Smooth muscle cell (in vitro differentiated cells): ENCODE results near the gene ENDOU. TPM values are rescaled to one million over a fixed set of nuclear protein-coding genes. Genes with fewer than 3 reads are reported as not detected.
A peak's percentile ranks its signal among the peaks of the same experiment; 100 is the strongest.

Experiments used
- DNase-seq: peaks from one replicate; lab custom pipeline; 2025; ENCODE audit not compliant: unreplicated experiment; lab: John Stamatoyannopoulos, UW
- H2AFZ ChIP-seq: fragments of 200-600 bp; sonication (generic); 2 replicates; pipeline ENCODE4 v1.6.0; 2016; ENCODE audit warnings: antibody characterized with exemption, low read depth, mild to moderate bottlenecking
- H3F3A ChIP-seq: fragments of 200-600 bp; sonication (generic); 2 replicates; pipeline ENCODE4 v1.6.0; 2017; ENCODE audit warnings: antibody characterized with exemption, low read depth
- H3K27ac ChIP-seq: fragments of 200-600 bp; sonication (generic); 2 replicates; pipeline ENCODE4 v1.5.1; 2016; ENCODE audit warnings: low read depth, mild to moderate bottlenecking
- H3K27me3 ChIP-seq: fragments of 200-600 bp; sonication (generic); 2 replicates; pipeline ENCODE4 v1.6.1; 2016; ENCODE audit warnings: low read depth, mild to moderate bottlenecking
- H3K36me3 ChIP-seq: fragments of 200-600 bp; sonication (generic); 2 replicates; pipeline ENCODE4 v1.5.1; 2016; ENCODE audit warnings: low read depth
- H3K4me1 ChIP-seq: fragments of 200-600 bp; sonication (generic); 2 replicates; pipeline ENCODE4 v1.5.1; 2016; ENCODE audit warnings: low read depth
- H3K4me2 ChIP-seq: fragments of 200-600 bp; sonication (generic); 2 replicates; pipeline ENCODE4 v1.6.0; 2016; ENCODE audit warnings: mild to moderate bottlenecking
- H3K4me3 ChIP-seq: fragments of 200-600 bp; sonication (generic); 2 replicates; pipeline ENCODE4 v1.5.1; 2016; ENCODE audit warnings: mild to moderate bottlenecking
- H3K79me2 ChIP-seq: fragments of 200-600 bp; sonication (generic); 2 replicates; pipeline ENCODE4 v1.6.0; 2016; ENCODE audit warnings: low read depth, mild to moderate bottlenecking
- H3K9ac ChIP-seq: fragments of 200-600 bp; sonication (generic); 2 replicates; pipeline ENCODE4 v1.6.0; 2016; ENCODE audit warnings: low read depth
- H3K9me3 ChIP-seq: fragments of 200-600 bp; sonication (generic); replicated peaks from 2 replicates; pipeline ENCODE4 v1.5.1; 2016; ENCODE audit warnings: low read depth
- H4K20me1 ChIP-seq: fragments of 200-600 bp; sonication (generic); 2 replicates; pipeline ENCODE4 v1.6.0; 2016; ENCODE audit warnings: low read depth
- CTCF ChIP-seq: fragments of 200-600 bp; sonication (generic); IDR thresholded peaks from 2 replicates; pipeline ENCODE4 v1.5.1; 2017; ENCODE audit warnings: borderline replicate concordance, mild to moderate bottlenecking, antibody characterized with exemption; ENCODE audit not compliant: insufficient read depth, poor library complexity, severe bottlenecking
- WGBS: methylation state at CpG from one replicate; pipeline ENCODE4 v1.1.7; 2016; ENCODE audit warnings: low lambda C conversion rate; 5-methylcytosine and 5-hydroxymethylcytosine counted together
- polyA plus RNA-seq: library from polyadenylated mRNA; unstranded; fragments of >200 nt; fragmentation: Nextera tagmentation; extraction: Ambion mirVana; gene quantifications from 2 replicates; pipeline ENCODE4 v1.2.1, GENCODE V29; 2016
- total RNA-seq: library from RNA; depleted of rRNA; stranded (reverse); fragments of >200 nt; gene quantifications from 2 replicates; pipeline ENCODE4 v1.2.3, GENCODE V29; 2014

Gene ENDOU
- total and polyA plus RNA-seq, 2 experiments from 2014 or later = 0.47 to 5.1 TPM

GRCh38 chr12:47715393-47715876 lies 9.9 kb downstream of the ENDOU start:
- H3K4me2 ChIP-seq = no peak overlapping the region
- H3K4me3 ChIP-seq = no peak overlapping the region

DNA sequence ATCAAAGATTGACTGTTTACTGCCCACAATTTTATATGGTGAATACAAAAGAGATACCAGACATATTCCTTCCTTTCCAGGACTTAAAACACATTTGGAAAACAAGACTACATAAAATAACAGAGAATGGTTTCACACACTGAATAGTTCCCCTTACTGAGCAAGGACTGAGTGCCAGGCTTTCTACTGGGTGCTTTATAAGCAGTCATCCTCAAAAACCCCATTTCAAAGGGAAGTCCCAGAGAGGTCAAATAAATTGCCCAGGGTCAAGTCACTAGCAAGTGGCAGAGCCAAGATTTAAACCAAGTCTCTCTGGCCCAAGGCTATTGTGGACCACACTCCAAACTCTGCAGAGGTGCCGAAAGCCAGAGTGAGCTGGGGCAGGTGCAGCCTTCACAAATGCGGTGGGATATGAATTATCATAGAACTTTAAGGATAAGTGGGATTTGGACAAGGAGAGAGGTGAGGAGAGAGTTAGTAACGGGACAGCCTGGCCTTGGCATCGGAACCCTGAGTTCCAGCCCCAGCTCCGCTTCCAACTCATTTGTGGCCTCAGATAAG lies 10.4 kb downstream of the ENDOU start:
- 39% methylated on average over 5 of the region's 5 CpGs for WGBS
- no peak overlapping the region for H3K9ac ChIP-seq
- H3F3A ChIP-seq = no peaks in the 10 kb centered on the region
- peaks cover 4% of the 10 kb centered on the region for H3K4me1 ChIP-seq
- no peaks in the 10 kb centered on the region for H4K20me1 ChIP-seq
- DNase-seq = no peak
- no peaks in the 10 kb centered on the region for H3K9me3 ChIP-seq
- no peak overlapping the region for H2AFZ ChIP-seq
- no peaks in the 10 kb centered on the region for H3K79me2 ChIP-seq
- H3K4me2 ChIP-seq = no peak overlapping the region
- H3K4me3 ChIP-seq = no peak overlapping the region
- TF ChIP-seq CTCF = no peak
- no peak overlapping the region for H3K27ac ChIP-seq
- H3K27me3 ChIP-seq = no peaks in the 10 kb centered on the region
- H3K36me3 ChIP-seq = no peaks in the 10 kb centered on the region

More at GRCh38 chr12:47715393-47715876, 9.9 kb downstream of the ENDOU start:
- Histone ChIP-seq H3K9ac (no peak overlapping the region), H3K9me3 (no peaks in the 10 kb centered on the region), H3K79me2 (no peaks in the 10 kb centered on the region), H3K27me3 (no peaks in the 10 kb centered on the region), H3F3A (no peaks in the 10 kb centered on the region), H3K4me1 (peaks cover 4% of the 10 kb centered on the region), H2AFZ (no peak overlapping the region), H3K27ac (no peak overlapping the region), H4K20me1 (no peaks in the 10 kb centered on the region), H3K36me3 (no peaks in the 10 kb centered on the region)
- TF ChIP-seq CTCF = peak; percentile 76
- peak; percentile 14 for DNase-seq
- WGBS = 38% methylated on average over 10 of the region's 10 CpGs

GRCh38 chr12:47712171-47712570 lies 13.1 kb downstream of the ENDOU start:
- no peak overlapping the region for H3K9ac ChIP-seq

More at GRCh38 chr12:47712171-47712570, 13.1 kb downstream of the ENDOU start:
- Histone ChIP-seq H3K27ac (no peak overlapping the region), H3K79me2 (no peaks in the 10 kb centered on the region), H4K20me1 (no peaks in the 10 kb centered on the region), H3K4me3 (no peak overlapping the region), H3K27me3 (no peaks in the 10 kb centered on the region), H2AFZ (no peak overlapping the region), H3K4me2 (no peak overlapping the region), H3K9me3 (no peaks in the 10 kb centered on the region), H3F3A (no peaks in the 10 kb centered on the region), H3K4me1 (no peaks in the 10 kb centered on the region), H3K36me3 (no peaks in the 10 kb centered on the region)
- 89% methylated on average over 6 of the region's 6 CpGs for WGBS
- DNase-seq = no peak
- TF ChIP-seq CTCF = no peak
